GM18520 (cell line): ENCODE data around the gene TMEM176A.

Experiments used
- ATAC-seq: cut with Tn5 transposase; IDR thresholded peaks from one replicate; pipeline ENCODE4 v1.9.1; 2021; ENCODE audit not compliant: unreplicated experiment

The TMEM176A gene

DNA sequence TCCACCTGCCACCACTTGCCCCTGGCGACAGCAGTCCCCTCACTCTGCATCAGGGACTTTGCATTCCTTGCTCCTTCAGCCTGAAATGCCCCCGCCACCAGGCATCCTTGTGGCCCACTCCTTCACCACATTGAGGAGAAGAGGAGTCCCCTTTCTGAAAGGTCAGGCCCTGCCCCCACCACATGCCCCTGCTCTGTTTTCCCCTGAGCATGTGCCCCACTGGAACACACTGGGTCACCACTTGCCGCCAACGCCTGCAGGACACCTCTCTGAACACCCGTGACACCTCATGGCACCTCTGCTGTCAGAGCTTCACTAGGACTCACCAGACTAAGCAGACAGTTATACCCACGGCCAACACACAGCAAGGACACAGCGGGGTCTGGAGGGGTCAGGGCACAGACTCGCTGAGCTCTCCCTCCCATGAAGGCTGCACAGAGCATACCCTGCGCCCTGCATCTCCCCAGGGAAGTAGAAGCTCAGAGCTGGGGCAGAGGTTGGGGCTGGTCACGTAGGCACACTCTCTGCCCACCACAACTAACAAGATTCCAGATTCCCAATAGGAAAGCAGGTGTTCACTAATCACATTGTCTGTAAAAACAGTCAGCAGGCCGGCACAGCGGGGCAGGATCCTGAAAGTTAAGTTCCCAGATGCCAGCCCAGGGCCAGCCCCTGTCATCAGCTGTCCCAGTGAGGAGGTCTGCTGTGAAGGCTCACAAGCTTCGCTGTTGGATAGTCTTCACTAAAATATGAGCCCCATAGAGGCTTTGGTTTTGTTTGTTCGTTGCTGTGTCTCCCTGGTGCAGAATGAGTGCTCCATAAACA lies 45.9 kb downstream of the TMEM176A start:
- no peak for ATAC-seq

DNA sequence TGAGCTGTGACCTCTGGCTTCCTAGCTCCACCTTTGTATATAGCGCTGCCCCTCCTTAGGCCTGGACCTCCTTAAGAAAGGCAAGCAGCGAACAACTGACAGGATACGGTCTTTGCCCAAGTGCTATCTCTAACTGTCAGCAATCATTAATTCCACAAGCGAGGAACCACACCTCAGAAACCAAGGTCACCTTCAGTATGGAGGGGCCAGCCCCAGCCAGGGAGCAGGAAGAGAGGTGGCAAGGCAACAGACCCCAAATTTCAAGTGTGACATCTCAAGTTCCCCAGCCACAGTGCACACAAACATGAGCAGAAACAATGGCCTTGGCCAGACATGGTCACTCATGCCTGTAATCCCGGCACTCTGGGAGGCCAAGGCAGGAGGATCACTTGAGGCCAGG lies 47.0 kb downstream of the TMEM176A start:
- ATAC-seq, result no peak

DNA sequence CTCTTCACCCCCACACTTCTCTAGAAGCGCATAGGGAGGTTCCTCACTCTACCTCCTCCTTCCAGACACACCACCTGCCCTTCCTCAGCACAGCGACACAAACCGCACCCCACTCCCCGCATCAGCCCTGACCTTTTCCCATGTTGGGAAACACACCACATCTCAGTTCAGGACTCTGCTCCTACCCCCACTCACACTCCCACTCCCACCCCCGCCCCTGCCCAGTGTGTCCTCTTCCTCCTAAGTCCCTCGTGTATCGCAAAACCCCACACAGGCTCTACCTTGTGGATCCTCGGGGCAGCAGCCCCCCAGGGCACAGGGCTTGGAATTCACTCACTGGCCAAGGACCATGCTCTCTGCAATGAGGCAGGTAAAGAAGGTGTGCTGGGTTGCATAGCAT lies 47.5 kb downstream of the TMEM176A start:
- ATAC-seq, result no peak

DNA sequence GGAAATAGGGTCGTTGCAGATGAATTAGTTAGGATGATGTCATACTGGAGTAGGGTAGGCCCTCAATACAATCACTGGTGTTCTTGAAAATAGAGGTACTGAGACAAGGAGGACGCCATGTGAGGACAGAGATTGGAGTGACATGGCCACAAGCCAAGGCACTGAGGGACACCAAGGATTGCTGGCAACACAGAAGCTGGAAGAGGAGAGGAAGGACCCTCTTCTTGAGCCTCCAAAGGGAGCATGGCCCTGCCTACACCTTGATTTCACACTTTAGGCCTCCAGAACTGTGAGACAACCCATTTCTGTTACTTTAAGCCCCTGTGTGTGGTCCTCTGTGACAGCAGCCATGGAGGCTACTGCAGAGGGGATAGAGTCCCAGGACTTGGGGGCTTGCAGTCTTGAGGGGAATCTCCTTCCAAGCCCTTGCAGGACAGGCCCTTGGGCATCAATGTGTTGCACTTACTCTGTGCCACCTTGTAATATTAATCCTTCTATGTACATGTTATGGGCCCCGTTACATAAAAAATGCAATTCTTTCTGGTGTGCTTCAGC lies 48.1 kb downstream of the TMEM176A start:
- no peak for ATAC-seq

DNA sequence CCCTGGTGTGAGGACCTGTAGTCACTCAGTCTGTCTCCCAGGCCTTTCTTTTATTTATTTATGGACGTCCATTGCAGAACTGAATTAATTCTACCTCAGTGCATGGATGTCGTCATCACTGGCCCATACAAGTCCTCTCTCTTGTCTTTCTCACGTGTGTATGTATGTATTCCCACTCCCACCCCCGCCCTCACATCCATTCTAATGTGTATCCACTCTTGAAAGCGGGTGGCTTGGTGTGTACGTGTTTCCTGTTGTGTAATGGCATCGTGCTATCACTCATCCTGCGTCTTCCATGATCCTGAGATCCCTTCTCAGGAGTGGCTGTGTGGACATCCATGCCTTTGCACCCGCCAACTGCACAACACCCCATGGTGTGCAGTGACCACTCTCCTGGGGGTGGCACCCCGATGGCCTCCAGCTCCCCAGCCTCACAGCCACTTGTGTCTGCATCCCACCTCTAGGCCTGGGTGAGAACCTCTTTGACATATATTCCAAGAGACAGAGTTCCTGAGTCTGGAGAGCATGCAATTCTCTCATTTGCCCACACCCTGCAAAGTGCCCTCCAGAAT lies 48.7 kb downstream of the TMEM176A start:
- ATAC-seq, result no peak

DNA sequence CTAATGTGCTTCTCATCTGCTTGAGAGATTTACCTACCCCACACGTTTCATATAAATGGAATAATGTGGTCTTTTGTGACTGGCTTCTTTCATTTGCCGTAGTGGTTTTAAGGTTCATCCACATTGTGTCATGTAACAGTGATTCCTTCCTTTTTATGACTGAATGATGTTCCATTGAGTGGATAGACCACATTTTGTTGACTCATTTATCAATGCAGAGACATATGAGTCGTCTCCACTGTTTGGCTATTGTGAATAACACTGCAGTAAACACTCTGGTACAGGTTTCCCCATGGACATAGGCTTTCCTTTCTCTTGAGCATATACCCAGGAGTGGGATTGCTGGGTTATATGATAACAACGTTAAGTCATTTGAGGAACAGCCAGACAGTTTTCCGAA lies 49.7 kb downstream of the TMEM176A start:
- no peak for ATAC-seq

DNA sequence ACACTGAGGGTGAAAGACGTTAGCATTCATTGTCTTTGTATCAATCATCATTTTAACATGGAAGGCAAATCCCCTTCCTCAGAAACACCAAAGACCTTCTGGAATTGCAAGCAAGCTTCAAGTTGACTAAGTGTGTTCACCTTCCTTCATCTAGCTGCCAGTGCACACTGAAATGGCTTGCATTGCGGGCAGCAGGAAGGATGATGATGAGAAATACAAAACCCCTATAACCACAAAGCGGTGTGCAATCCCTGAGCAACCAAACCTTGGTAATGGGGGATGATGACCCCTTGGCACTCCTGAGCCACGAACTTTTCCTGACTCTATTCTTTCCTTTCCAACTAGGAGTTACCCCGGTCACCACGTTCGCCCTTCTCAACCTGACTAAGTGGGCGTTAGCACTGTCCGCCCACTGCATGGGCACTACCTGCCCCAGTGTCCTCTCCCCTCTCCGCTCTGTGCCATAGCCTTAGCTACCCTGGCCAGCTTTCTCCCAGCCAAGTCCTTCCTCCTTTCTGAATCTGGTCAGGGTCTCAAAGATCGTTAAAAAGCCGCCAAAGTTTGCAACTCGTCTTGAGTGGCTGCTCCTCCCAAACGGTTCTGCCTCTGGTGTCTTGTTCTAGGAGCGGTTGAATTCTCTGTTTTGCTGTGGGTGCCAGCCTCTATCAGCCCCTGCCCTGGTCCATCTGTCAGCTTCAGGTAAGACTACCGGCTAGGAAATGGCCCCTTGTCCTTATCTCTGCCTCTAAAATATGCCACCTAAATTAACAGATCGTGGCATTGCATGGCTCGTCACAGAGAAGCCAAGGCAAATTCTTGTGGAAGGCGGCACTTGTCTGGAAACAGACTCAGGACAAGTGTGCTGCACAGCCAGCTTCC lies 51.2 kb downstream of the TMEM176A start:
- no peak for ATAC-seq

DNA sequence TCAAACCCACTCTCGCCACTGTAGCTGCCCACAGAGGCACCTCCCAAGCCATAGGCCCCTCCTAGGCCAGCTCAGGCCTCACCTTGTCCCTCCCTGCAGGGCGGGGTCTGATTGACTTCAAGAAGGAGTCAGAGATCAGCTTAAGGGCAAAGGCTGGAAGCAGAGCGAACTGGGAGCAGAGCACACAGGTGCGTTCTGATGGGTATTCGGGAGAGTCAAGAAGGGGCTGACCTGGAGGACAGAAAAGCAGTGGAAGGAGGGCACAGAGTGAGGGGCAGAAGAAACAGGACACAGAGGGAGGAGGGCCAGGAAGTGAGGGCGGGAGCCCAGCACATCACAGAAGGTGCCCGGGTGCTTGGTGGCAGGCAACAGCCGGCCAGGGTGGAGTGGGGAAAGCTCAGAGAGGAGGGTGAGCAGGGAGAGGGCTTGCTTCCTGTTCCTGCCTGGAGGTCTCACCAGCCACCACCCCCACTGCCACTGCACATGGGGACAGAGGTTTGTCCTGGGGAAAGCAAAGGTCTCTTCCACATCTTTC lies 51.9 kb downstream of the TMEM176A start, which contains the start of gene AOC1:
Gene AOC1 (plus strand): TSS at position 147 of the 535 bp plus-strand sequence. CDS start 3,954 bp downstream, outside the sequence.
- no peak for ATAC-seq

DNA sequence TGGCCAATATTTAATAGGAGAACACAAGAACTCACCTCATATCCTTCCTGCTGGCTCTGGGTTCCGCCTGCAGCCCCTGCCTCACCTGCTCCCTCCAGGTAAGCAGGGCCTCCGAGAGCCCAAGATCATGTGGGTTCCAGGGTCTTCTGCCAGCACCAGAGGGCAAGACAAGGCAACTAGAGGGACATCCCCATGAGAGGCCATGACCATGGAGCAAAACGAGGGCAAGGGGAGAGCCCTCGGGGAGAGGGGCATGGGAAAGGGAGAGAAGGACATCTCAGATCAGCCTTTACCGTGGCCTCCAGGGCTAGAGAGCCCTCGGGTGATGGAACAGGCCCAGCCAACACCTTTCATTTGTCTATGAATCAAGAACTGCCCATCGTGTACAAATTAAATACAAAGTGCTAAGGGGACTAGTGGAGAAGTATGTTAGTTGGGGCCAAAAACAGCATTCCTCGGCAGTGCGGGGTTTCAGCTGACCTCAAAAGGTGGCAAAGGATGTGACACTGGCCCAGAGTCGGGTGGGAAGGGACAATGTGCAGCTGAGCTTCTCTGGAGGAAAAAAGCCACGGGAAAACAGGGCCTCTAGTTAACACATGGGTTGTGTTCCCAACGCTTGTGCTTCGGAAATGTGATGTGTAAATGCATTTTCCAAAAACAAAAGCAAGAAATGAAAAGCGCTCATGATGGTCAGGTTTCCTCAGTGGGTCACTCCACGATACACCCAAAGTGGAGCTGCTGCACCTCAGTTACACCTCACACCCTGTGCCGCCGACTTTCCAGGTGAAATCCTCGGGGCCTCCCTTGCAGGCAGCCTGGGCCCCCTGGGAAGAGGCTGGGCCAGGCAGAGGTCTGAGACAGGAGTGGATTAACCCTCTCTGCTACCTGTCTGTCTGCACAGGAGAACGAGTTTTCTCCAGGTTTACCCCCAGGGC lies 53.8 kb downstream of the TMEM176A start:
- no peak for ATAC-seq
